Ovary (tissue), 9 donors: ENCODE results near the gene KRT8. TPM values are rescaled to one million over a fixed set of nuclear protein-coding genes. Genes with fewer than 3 reads are reported as not detected.

Experiments used
- DNase-seq, 5 donors: peaks; one replicate each; pipeline ENCODE4 v3.0.0-alpha.2; 2019 to 2020
- H3K27ac ChIP-seq, 2 donors: fragments of 200-600 bp; one replicate each; pipeline versions ENCODE4 v1.5.1 to v1.8.0; 2019 to 2022
- H3K27me3 ChIP-seq: fragments of 200-600 bp; one replicate; pipeline ENCODE4 v1.8.0; 2022
- H3K36me3 ChIP-seq: fragments of 200-600 bp; sonication (generic); one replicate; pipeline ENCODE4 v1.5.1; 2019
- H3K4me1 ChIP-seq: one replicate; pipeline ENCODE4 v1.8.1; 2013; ENCODE audit warnings: mild to moderate bottlenecking, moderate library complexity; ENCODE audit not compliant: insufficient read depth
- H3K4me3 ChIP-seq: fragments of 200-600 bp; sonication (generic); one replicate; pipeline ENCODE4 v1.5.1; 2017
- H3K9me3 ChIP-seq, 2 donors: fragments of 200-600 bp in 1 of 2; sonication (generic) in 1 of 2; one replicate each; pipeline versions ENCODE4 v1.5.1 to v1.8.1; 2013 to 2019; ENCODE audit warnings: mild to moderate bottlenecking in 1 of 2, moderate library complexity in 1 of 2
- EP300 ChIP-seq: sonication (generic); formaldehyde crosslinking; IDR thresholded peaks from one replicate; pipeline ENCODE4 v1.6.1; 2017; ENCODE audit warnings: antibody characterized with exemption
- POLR2A ChIP-seq: fragments of 450-650 bp; IDR thresholded peaks from one replicate; pipeline ENCODE4 v1.6.1; 2017; ENCODE audit warnings: antibody characterized with exemption, mild to moderate bottlenecking, moderate library complexity
- WGBS, 3 donors: extraction: QIAGEN DNeasy Blood & Tissue Kit in 1 of 3; methylation state at CpG; one replicate each; pipeline versions ENCODE4 v1.1.5 to v1.1.7; 2013 to 2017; 5-methylcytosine and 5-hydroxymethylcytosine counted together
- intact Hi-C, 4 donors: fragments of 100-400 bp; cut with DNase I; formaldehyde crosslinking; loops; one replicate each; pipeline versions ENCODE4 v1.11.0 to v1.15.1; 2022 to 2023
- polyA plus RNA-seq, 2 donors: library from polyadenylated mRNA; stranded (reverse); fragments of 200-250 nt in 1 of 2; fragments of 350-450 nt in 1 of 2; fragmentation: Illumina TruSeq in 1 of 2; extraction: RNeasy Lipid Tissue Mini Kit (QIAGEN cat#74804) in 1 of 2; gene quantifications; one replicate each; pipeline ENCODE4 v1.2.3, GENCODE V29; 2013 to 2014
- total RNA-seq, 7 donors: library from RNA; depleted of rRNA in 2 of 7; stranded (reverse); fragments of >200 nt in 2 of 7; fragmentation: NEBNext Ultra II Directional in 3 of 7; extraction: Animal tissue kit (Norgen Biotek cat#: 25700) in 3 of 7; gene quantifications; one replicate each; pipeline versions ENCODE4 v1.1.0 to v1.2.4, GENCODE V29; 2016 to 2023
- TF ChIP-seq, protein P1 (sequence below), 3 donors: fragments of 450-650 bp in 2 of 3; fragments of 200-600 bp in 1 of 3; IDR thresholded peaks; one replicate each; pipeline versions ENCODE4 v1.5.1 to v1.8.0; 2016 to 2022; ENCODE audit warnings: antibody characterized with exemption in 3 of 3, mild to moderate bottlenecking in 1 of 3
- donor health status: DM: no; HTN: no; CAD: no; lungs with moderate emphysema.
- donor health status: DM: no; HTN: no; CAD: no.
- donor health status: Bipolar disorder and iron deficiency.
- donor health status: DM: yes; HTN: yes; CAD: no.
- donor health status: DM: no; HTN: no; CAD: no.
- donor health status: DM: yes; HTN: yes; CAD: no.

The KRT8 gene
- total and polyA plus RNA-seq, 9 donors = 2.7 to 663 (median 43.7) TPM

DNA sequence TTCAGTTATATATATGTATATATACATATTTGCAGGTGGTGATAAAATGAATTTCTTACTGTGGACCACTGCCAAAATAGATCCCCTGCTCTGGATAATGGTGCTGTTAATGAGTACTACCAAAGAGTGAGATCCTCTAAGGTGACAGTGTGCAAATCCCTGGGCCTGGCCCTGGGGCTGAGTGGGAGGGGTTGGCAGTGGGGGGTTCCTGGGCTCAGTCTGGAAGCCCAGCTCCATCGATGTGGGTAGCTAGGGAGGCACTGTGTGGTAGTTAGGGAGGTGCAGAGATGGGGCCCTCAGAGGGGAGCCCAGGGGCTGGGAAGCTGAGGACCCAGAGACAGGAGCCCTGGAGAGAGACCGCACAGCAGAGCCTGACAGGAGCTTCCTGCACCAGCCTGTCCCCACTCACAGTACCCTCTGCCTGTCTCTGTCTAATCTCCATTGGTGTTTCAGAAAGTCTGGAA is 9.1 kb downstream of the KRT8 start:
- Histone ChIP-seq H3K27me3 (no peaks in the 10 kb centered on the region), H3K9me3 (no peaks in the 10 kb centered on the region), H3K27ac (no peak overlapping the region), H3K36me3 (no peaks in the 10 kb centered on the region), H3K4me3 (no peak overlapping the region), H3K4me1 (no peaks in the 10 kb centered on the region)
- no peak for DNase-seq
- TF ChIP-seq, protein P1, sequence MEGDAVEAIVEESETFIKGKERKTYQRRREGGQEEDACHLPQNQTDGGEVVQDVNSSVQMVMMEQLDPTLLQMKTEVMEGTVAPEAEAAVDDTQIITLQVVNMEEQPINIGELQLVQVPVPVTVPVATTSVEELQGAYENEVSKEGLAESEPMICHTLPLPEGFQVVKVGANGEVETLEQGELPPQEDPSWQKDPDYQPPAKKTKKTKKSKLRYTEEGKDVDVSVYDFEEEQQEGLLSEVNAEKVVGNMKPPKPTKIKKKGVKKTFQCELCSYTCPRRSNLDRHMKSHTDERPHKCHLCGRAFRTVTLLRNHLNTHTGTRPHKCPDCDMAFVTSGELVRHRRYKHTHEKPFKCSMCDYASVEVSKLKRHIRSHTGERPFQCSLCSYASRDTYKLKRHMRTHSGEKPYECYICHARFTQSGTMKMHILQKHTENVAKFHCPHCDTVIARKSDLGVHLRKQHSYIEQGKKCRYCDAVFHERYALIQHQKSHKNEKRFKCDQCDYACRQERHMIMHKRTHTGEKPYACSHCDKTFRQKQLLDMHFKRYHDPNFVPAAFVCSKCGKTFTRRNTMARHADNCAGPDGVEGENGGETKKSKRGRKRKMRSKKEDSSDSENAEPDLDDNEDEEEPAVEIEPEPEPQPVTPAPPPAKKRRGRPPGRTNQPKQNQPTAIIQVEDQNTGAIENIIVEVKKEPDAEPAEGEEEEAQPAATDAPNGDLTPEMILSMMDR (IDR thresholded peaks at IDR 0.05) = no peak
- TF ChIP-seq POLR2A = no peak
- TF ChIP-seq EP300 = no peak
- 48 to 51% (median 50%) methylated on average over 2 of the region's 2 CpGs for WGBS, 3 donors
- intact Hi-C loops = no loop called here

DNA sequence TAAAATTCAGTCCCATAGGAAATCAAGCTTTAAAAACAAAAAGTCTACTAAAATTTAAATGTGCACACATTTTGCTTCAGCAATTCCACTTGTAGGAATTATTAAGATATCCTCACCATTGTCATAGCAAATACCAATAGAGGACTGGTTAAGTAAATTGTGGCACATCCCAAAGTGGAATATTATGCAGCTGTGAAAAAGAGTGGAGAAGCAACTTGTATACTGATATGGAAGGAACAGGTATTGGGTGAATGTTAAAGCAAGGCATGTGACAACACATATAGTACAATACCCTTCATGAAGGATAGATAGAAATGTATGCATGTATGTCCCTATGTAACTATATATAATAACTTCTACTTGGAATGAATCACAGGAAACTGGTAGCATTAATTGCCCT is 11.9 kb downstream of the KRT8 start:
- Histone ChIP-seq H3K27me3 (no peaks in the 10 kb centered on the region), H3K4me1 (no peaks in the 10 kb centered on the region), H3K36me3 (no peaks in the 10 kb centered on the region), H3K4me3 (no peak overlapping the region), H3K27ac (no peak overlapping the region), H3K9me3 (no peaks in the 10 kb centered on the region)
- no peak for DNase-seq
- TF ChIP-seq EP300 = no peak
- no peak for TF ChIP-seq POLR2A
- TF ChIP-seq, protein P1 (IDR thresholded peaks at IDR 0.05) = no peak
- intact Hi-C loops = no loop called here

DNA sequence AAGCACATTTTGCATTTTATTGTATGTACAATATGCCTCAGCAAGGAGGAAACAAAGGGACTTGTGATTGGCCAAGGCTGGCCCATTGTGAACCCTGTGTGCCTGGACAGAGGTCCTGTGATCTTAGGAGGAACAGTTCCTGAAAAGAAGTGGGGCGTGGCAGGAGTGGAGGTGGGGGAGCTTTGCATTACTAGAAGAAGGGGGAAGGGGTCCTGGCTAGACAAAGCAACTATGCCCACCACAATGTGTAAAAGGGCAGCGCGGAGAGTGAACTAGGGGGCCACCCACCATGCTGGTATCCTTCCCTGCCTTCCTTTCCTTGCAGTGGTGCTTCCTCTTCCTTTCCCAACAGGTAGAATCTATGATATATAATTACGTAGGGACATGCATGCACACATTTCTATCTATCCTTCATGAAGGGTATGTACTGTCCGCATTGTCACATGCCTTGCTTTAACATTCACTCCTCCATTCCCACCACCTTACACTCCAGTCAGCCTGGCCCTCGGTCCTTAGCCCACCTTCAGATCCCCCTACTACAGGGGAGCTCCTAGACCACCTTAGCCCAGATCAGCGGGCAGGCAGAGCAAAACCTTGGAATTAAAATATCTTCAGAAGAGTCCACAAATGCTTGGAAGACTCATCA is 12.5 kb downstream of the KRT8 start:
- no peak overlapping the region for H3K27ac ChIP-seq
- H3K4me3 ChIP-seq = no peak overlapping the region
- no peaks in the 10 kb centered on the region for H3K27me3 ChIP-seq
- no peaks in the 10 kb centered on the region for H3K9me3 ChIP-seq
- TF ChIP-seq POLR2A (no peak), EP300 (no peak)
- TF ChIP-seq, protein P1 (IDR thresholded peaks at IDR 0.05) = no peak
- no peak for DNase-seq
- intact Hi-C loops = no loop called here
- H3K36me3 ChIP-seq = no peaks in the 10 kb centered on the region
- WGBS, 3 donors = 77 to 89% (median 87%) methylated on average over 7 of the region's 7 CpGs
- no peaks in the 10 kb centered on the region for H3K4me1 ChIP-seq

DNA sequence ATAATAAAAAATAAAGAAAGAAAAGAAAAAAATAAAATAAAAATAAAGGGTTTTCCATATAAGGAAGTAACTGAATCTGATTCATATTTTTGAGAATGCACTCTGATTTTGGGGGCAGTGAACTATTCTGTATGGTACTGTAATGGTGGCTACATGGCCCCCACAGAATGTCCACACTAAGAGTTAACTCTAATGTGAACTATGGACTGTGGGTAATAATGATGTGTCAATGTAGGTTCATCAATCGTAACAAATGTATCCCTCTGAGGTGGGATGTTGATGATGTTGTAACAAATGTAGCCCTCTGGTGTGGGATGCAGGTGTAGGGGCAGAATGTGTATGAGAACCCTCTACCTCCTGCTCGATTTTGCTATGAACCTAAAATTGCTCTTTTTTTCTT is 13.8 kb downstream of the KRT8 start:
- intact Hi-C loops = no loop called here
- Histone ChIP-seq H3K27ac (no peak overlapping the region), H3K4me3 (no peak overlapping the region), H3K9me3 (no peaks in the 10 kb centered on the region), H3K27me3 (no peaks in the 10 kb centered on the region), H3K36me3 (no peaks in the 10 kb centered on the region), H3K4me1 (no peaks in the 10 kb centered on the region)
- TF ChIP-seq EP300 = no peak
- no peak for TF ChIP-seq POLR2A
- TF ChIP-seq, protein P1 (IDR thresholded peaks at IDR 0.05) = no peak
- 49 to 63% (median 63%) methylated on average over 2 of the region's 2 CpGs for WGBS, 3 donors
- DNase-seq = no peak
